ENCODE data around the gene TMOD1.

TMOD1 gene

DNA sequence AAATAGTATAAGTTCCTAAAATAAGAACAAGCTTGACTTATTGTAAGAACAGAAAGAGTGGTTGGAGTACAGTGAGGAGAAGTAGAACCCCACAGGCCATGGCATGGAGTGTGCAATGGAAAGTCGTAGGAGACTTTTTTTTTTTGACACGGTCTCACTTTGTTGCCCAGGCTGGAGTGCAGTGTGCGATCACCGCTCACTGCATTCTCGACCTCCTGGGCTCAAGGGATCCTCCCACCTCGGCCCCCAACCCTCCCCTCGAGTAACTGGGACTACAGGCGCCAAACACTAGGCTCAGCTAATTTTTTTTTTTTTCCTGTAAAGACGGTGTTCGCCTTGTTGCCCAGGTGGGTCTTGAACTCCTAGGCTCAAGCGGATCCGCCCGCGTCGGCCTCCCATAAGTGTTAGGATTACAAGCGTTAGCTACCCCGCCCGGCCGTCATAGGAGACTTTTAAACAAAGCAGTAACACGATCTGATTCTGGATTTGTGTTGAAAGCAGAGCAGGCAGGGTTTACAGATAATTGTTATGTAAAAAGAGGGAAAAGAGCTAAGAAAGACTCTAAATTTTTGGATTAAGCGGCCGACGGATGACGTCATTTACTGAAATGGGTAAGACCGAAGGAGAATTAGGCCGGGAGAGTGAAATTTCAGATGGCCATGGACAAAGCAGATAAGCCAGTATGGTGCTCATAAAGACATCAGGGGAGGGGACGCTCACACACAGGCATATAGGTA lies 130.9 kb downstream of the TMOD1 start:
- H3K79me2 ChIP-seq (ENCODE audit: low read length): peaks cover 77% of the 10 kb centered on the region
- H3K9ac ChIP-seq (ENCODE audit: low read length): peak overlapping the region; percentile 85
- H3K27ac ChIP-seq (ENCODE audit: low read length): peak overlapping the region; percentile 87
- TF ChIP-seq, protein P1, sequence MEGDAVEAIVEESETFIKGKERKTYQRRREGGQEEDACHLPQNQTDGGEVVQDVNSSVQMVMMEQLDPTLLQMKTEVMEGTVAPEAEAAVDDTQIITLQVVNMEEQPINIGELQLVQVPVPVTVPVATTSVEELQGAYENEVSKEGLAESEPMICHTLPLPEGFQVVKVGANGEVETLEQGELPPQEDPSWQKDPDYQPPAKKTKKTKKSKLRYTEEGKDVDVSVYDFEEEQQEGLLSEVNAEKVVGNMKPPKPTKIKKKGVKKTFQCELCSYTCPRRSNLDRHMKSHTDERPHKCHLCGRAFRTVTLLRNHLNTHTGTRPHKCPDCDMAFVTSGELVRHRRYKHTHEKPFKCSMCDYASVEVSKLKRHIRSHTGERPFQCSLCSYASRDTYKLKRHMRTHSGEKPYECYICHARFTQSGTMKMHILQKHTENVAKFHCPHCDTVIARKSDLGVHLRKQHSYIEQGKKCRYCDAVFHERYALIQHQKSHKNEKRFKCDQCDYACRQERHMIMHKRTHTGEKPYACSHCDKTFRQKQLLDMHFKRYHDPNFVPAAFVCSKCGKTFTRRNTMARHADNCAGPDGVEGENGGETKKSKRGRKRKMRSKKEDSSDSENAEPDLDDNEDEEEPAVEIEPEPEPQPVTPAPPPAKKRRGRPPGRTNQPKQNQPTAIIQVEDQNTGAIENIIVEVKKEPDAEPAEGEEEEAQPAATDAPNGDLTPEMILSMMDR (IDR thresholded peaks at IDR 0.05; ENCODE audit: low read depth, low read length): no peak
- no peak for TF ChIP-seq EZH2phosphoT487 (IDR thresholded peaks at IDR 0.05; ENCODE audit: low read depth)
- peak overlapping the region; percentile 72 for H2AFZ ChIP-seq (ENCODE audit: low read depth, low read length)
- no peaks in the 10 kb centered on the region for H3K9me3 ChIP-seq (ENCODE audit: insufficient read depth, low read length)
- H3K4me3 ChIP-seq (ENCODE audit: low read length): peak overlapping the region; percentile 88
- H4K20me1 ChIP-seq (ENCODE audit: insufficient read depth, low read length): peaks cover 9% of the 10 kb centered on the region
- no peaks in the 10 kb centered on the region for H3K36me3 ChIP-seq (replicated peaks; ENCODE audit: low read depth, low read length)
- peak overlapping the region; percentile 71 for H3K4me2 ChIP-seq (ENCODE audit: low read length)
- H3K27me3 ChIP-seq (ENCODE audit: low read depth, low read length): no peaks in the 10 kb centered on the region
- H3K4me1 ChIP-seq (ENCODE audit: low read length): peaks cover 28% of the 10 kb centered on the region

DNA sequence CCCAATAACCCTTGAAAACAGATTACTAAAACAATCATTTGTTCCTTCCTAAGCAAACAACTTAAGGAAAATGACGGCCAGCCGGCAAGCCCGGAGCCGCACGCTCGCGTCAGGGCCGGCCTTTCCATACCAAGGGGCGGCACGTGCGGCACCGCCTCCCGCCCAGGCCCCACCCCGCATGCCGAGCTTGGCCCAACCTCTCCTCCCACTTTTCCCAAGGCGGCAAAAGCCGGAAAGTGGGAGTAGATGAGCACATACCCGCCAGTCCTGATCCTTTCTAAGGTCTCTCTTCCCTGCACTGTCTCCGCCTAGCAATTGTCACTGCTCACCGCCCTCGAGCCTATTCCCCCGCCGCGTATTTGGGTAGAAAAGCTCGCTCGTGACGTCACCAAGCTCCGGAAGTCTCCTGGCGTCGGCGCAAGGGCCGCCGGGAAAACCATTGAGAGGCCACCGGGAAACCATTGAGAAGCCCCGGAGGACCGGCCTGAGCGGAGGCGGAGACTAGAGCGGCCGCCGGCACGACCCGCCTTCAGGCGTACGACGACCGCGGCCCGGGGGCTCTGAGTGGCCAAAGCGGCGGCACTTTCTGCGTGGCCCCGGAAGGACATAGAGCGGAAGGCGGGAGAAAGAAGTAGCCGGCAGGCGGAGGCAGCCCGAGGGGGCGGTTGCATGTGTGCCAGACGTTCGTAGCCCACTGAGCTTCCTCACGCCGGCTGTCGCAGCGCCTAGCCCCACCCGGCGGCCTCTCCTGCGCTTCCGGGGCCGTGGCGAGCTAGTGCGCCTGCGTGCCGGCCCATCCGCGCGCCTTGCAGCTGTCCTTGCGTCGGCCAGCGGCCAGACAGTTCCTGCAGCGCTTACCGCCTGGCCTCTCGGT lies 131.8 kb downstream of the TMOD1 start, which contains the start of the genes NCBP1 and TSTD2:
TSS of gene NCBP1 (plus strand) at position 837 of the 874 bp plus-strand sequence. CDS start 61 bp downstream, outside the sequence.
TSS of gene TSTD2 (minus strand) at position 384 of the 874 bp plus-strand sequence. CDS start 5,806 bp downstream, outside the sequence.
- Histone ChIP-seq H3K27me3 (ENCODE audit: low read depth, low read length) (no peaks in the 10 kb centered on the region), H3K9me3 (ENCODE audit: insufficient read depth, low read length) (no peaks in the 10 kb centered on the region), H2AFZ (ENCODE audit: low read depth, low read length) (peak within 1 kb of the TSS; percentile 72), H3K4me1 (ENCODE audit: low read length) (peaks cover 32% of the 10 kb centered on the region), H4K20me1 (ENCODE audit: insufficient read depth, low read length) (peaks cover 15% of the 10 kb centered on the region), H3K9ac (ENCODE audit: low read length) (peak within 1 kb of the TSS; percentile 85), H3K79me2 (ENCODE audit: low read length) (peaks cover 80% of the 10 kb centered on the region), H3K4me2 (ENCODE audit: low read length) (peak within 1 kb of the TSS; percentile 71), H3K36me3 (replicated peaks; ENCODE audit: low read depth, low read length) (no peaks in the 10 kb centered on the region), H3K4me3 (ENCODE audit: low read length) (peak within 1 kb of the TSS; percentile 88), H3K27ac (ENCODE audit: low read length) (peak within 1 kb of the TSS; percentile 87)
- TF ChIP-seq, protein P1 (IDR thresholded peaks at IDR 0.05; ENCODE audit: low read depth, low read length): no peak
- no peak for TF ChIP-seq EZH2phosphoT487 (IDR thresholded peaks at IDR 0.05; ENCODE audit: low read depth)

DNA sequence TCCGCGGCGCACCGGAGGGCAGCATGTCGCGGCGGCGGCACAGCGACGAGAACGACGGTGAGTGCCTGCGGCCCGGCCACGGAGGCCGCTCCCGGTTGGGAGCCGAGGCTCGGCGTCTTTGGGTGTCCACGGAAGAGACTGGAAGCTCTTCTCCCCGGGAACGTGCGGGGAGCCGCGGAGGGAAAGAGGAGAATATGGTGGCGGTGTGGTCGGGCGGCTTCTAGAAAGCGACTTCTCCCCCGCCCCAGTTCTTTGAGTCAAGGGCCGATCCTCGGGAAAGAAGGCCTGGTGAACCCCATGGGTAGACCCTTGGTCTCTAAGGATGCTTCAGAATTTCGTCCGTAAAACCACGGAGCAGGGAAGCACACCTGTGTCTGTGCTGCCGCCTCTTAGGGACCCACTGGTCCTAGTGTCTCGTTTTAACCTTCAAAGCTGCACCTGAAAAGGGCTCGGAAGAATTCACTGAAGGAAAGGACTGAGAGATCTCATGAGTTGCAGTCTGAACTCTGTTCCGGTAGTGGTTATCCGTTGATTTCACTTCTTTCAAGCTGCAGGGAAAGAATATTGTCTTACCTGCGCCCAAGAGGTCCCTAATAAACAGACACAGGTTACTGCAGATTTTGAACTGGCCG lies 132.5 kb downstream of the TMOD1 start:
- H4K20me1 ChIP-seq (ENCODE audit: insufficient read depth, low read length): peaks cover 22% of the 10 kb centered on the region
- H2AFZ ChIP-seq (ENCODE audit: low read depth, low read length): peak overlapping the region; percentile 17; the same call in 1 of the 2 replicates
- peak overlapping the region; percentile 87 for H3K27ac ChIP-seq (ENCODE audit: low read length)

More for the DNA sequence above, 132.5 kb downstream of the TMOD1 start:
- peak overlapping the region; percentile 88 for H3K4me3 ChIP-seq (ENCODE audit: low read length)
- H3K79me2 ChIP-seq (ENCODE audit: low read length): peaks cover 82% of the 10 kb centered on the region
- H3K36me3 ChIP-seq (replicated peaks; ENCODE audit: low read depth, low read length): no peaks in the 10 kb centered on the region
- peak overlapping the region; percentile 85 for H3K9ac ChIP-seq (ENCODE audit: low read length)
- peak overlapping the region; percentile 61 for H3K4me2 ChIP-seq (ENCODE audit: low read length)
- peaks cover 32% of the 10 kb centered on the region for H3K4me1 ChIP-seq (ENCODE audit: low read length)
- H3K9me3 ChIP-seq (ENCODE audit: insufficient read depth, low read length): no peaks in the 10 kb centered on the region
- no peaks in the 10 kb centered on the region for H3K27me3 ChIP-seq (ENCODE audit: low read depth, low read length)
- TF ChIP-seq, protein P1 (IDR thresholded peaks at IDR 0.05; ENCODE audit: low read depth, low read length): no peak
- TF ChIP-seq EZH2phosphoT487 (IDR thresholded peaks at IDR 0.05; ENCODE audit: low read depth): no peak

Data from OCI-LY3 (cell line).